Smooth muscle cell of the pulmonary artery (primary cell): ENCODE measurements around the gene LMAN1. TPM values are rescaled to one million over a fixed set of nuclear protein-coding genes. Genes with fewer than 3 reads are reported as not detected.

Experiments used
- total RNA-seq: library from RNA; depleted of rRNA; stranded (reverse); fragments of >200 nt; gene quantifications from 2 replicates; pipeline ENCODE4 v1.2.3, GENCODE V29; 2014

The LMAN1 gene
- 218 and 319 TPM in 2 replicates for total RNA-seq

GRCh38 chr18:59358712-59359575 lies at the start of gene LMAN1:
Gene LMAN1 (minus strand): TSS chr18:59359265. CDS start chr18:59359244, 21 bp downstream.

GRCh38 chr18:59318460-59319050 lies 40.5 kb downstream of the LMAN1 start, which contains the start of gene CPLX4:
Gene CPLX4 (minus strand): TSS chr18:59318649. CDS start chr18:59318462, 187 bp downstream.

Other genes starting within 250 kb of the LMAN1 start
- gene SEC11C, start 219.4 kb downstream of the LMAN1 start, total RNA-seq: 11.4 and 11.6 TPM in 2 replicates
- gene GRP, start 139.1 kb downstream of the LMAN1 start, total RNA-seq: not detected in 2 replicates
- not detected in 2 replicates for gene RAX, start 85.8 kb downstream of the LMAN1 start, total RNA-seq
- not detected in 2 replicates for gene CPLX4, start 40.6 kb downstream of the LMAN1 start, total RNA-seq